HG03103 (cell line): ENCODE results near the gene CD6.
A peak's percentile ranks its signal among the peaks of the same experiment; 100 is the strongest.
"Not testable (repeated sequence)": the region's sequence is repeated elsewhere in the genome, so short reads cannot be mapped to it uniquely, and the experiment has no call there.

ENCODE experiments used
- ATAC-seq: cut with Tn5 transposase; IDR thresholded peaks from one replicate; pipeline ENCODE4 v1.9.1; 2021; ENCODE audit warnings: low read depth; ENCODE audit not compliant: unreplicated experiment

The CD6 gene

DNA sequence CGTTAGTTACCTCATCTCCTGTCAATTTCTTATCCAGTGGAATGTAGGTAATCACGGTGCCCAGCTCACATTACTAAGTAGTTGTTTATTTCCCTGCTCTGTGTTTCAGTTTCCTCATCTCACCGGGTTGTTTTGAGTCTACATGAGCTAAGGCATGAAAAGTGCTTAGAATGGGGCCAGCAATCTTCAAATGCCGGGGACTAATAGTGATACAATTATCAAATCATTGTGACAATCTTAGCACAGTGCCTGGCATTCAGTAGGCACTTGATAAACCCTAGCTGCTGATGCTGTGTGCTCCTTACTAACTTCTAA lies 77.5 kb downstream of the CD6 start:
- no peak for ATAC-seq

DNA sequence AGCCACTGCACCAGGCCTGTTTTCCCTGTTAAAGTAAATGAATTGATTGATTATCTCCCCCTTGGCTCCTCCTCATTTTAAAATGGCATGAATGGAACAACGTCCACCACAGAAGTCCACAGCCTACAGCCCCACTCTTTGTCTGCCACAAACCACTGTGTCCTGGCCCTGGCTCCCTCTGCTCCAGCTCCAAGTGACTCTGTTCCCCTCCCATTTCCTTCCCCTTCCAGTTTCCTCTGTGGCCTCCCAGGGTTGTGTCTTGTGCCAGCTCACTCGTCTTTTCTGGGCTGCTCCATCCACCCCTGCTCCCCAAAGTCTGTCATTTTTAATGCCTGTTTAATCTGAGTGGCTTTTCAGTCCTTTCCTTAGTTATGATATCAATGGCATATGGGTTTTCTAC lies 78.4 kb downstream of the CD6 start:
- no peak for ATAC-seq

GRCh38 chr11:61052182-61052972 lies 80.9 kb downstream of the CD6 start:
- no peak for ATAC-seq

GRCh38 chr11:61053191-61053590 lies 81.7 kb downstream of the CD6 start:
- ATAC-seq = no peak

DNA sequence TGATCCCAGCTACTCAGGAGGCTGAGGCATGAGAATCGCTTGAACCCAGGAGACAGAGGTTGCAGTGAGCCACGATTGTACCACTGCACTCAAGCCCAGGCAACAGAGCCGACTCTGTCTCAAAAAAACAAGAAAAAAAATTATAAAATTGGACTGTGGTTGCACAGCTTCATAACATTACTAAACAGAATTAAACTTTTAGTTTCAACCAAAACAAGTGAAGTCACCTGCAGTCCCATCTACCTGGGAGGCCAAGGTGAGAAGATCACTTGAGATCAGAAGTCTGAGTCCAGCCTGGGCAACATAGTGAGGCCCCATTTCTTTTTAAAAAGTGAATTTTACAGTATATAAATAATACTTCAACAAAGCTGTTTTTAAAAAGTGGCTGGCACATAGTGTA lies 83.0 kb downstream of the CD6 start:
- no peak for ATAC-seq

GRCh38 chr11:61054927-61055562 lies 83.6 kb downstream of the CD6 start:
- ATAC-seq = no peak

DNA sequence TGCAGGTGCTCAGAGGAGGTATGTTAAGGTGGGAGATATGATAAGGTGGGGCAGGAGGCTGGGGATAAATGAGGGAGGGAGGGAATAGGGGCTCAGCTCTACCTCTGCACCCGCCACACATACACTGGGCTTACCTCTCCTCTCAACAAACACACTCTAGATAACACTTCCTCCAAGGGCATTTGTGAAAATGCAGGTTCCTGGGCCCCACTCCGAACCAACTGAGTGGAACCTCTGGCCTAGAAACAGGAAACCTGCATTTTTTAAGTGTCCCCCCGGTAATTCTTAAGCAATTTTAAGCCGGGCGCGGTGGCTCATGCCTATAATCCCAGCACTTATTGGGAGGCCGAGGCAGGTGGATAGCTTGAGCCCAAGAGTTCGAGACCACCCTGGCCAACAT lies 84.3 kb downstream of the CD6 start:
- ATAC-seq = no peak

DNA sequence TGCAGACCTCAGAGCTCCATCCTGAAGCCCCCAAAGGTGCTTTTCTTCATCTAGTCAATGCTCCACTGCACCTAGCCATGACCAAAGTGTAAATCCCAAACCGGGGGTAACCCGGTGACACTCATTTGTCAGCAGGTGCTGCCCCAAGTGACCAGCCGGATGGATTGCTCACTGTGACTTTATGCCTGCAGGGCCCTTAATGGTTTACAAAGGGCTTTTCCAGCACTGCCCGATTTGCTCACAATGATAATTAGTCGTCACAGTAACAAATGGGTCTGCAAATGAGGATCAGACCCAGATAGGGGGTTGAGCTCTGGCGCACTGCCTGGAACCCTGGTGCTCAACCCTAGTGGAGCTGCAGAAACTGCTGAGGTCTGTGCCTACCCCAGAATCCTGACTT lies 85.1 kb downstream of the CD6 start:
- ATAC-seq = no peak

GRCh38 chr11:61056981-61057380 lies 85.5 kb downstream of the CD6 start:
- no peak for ATAC-seq

DNA sequence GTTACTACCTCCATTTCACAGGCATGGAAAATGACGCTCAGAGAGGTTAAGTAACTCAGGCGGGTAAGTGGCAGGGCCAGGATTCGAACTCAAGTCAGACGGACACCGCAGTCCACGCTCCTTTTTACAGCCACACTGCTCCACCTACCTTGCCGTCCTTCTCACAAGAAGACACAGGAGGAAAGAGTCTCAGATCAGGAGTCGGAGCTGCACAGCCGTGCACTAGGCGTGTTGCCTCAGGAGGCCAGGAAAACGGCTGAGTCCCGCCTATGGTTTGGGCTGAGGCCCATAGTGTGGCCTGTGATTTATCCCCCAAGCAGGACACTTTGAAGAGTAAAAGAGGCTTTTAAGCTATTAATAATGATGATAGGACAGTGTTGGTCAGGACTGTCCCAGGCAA lies 86.1 kb downstream of the CD6 start:
- no peak for ATAC-seq

- no peak for ATAC-seq
Measured at GRCh38 chr11:61058583-61059259, 87.2 kb downstream of the CD6 start.

DNA sequence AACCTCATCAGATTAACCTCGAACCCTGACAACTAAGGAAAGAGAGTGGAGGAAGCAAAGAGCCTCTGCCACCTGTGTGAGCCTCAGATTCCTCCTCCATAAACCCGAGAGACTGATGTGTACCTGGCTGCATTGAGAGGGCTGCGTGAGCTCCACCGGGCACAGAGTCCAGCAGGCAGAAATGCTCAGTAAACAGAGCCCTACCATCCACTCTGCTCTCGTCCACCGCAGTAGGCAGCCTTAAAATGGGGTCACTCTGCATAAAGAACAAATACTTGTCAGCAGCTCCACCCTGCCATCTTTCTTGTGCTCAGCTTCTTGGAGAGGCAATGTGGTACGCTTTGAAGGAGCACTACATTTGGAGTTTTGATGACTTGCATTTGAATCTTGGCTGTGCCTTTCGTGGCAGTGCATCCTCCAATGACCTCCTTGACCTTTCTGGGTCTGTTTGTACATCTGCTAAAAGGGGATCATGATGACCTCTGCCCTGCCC lies 87.8 kb downstream of the CD6 start:
- no peak for ATAC-seq

DNA sequence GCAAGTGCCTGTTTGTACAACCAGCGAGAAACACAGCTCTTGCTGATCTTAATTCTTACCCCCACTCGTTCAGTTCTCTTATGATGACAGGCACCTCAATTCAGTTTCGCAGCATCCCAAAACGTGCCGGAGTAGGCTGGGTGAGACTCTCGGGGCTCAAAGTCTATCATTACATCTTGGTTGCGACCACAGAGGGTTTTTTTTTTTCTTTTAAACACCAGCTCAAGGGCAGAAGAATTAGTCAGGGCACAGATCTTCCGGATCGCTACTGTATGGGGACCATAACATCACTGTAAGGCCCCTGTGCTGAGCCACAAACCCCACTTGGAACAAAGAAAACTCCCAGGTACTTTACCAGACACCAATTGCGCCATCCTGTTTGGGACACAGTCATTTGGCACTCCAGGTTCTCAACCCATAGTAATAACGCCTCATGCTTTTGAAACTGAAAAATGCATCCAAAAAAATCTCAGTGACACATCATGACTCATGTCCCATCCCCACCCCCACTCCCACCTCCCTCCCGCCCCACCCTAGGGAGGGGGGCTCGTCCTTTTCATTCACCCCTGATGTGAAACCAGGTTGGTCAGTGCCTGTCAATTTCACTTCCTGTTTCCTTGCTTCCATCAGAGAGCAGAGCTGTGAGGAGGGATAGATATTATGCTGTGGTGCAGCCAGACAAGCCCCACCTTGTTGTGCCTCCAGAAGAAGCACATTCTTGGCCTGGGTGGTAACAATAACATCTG lies 89.8 kb downstream of the CD6 start:
- peak; percentile 84 for ATAC-seq

GRCh38 chr11:61062181-61062930 lies 90.9 kb downstream of the CD6 start:
- no peak for ATAC-seq

DNA sequence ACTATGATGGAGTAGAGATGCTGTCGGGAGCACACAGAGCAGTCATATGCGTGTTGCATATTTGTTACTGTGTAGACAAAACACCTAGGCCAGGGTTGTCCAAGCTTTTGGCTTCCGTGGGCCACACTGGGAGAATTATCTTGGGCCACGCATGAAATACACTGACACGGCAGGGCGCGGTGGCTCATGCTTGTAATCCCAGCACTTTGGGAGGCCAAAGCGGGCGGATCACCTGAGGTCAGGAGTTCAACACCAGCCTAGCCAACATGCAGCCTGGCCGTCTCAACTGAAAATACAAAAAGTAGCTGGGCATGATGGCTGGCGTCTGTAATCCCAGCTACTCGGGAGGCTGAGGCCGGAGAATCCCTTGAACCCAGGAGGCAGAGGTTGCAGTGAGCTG lies 93.8 kb downstream of the CD6 start:
- ATAC-seq = not testable (repeated sequence)

DNA sequence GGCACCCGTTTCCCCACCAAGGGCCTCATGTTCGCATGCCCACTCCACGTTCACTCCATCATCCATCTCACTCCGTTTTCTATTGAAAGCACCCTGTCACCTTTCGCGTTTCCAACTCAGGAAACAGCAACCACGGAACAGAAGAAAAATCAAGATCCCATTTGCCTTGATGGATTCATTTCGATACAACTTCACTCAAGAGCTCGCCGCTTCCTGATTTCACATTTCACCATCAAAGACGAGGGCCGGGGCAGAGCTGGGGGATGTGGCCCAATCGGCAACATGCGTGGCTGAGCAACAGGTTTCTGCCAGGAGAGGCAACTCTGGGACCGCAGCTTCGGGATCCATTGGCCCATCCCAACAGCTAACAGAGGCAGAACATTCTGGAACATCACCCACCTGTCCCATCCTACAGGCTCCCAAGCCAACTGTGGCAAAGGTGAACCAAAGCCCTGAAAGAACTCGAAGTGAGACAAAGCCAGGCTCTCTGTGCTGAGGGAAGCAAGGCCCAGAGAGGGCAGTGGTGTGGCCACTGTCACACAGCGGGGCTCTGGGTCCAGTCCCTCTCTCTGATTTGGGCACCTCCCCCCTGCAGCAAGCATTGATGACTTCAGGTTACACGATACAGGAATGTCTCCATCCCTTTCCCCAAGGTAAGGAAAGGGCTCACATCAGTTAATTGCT lies 94.6 kb downstream of the CD6 start:
- no peak for ATAC-seq

GRCh38 chr11:61066645-61067044 lies 95.2 kb downstream of the CD6 start:
- ATAC-seq = no peak

- ATAC-seq = no peak
Measured at GRCh38 chr11:61067782-61068446, 96.4 kb downstream of the CD6 start.

- no peak for ATAC-seq
Measured at GRCh38 chr11:61068581-61068980, 97.1 kb downstream of the CD6 start.
